ENCODE results near the gene VANGL2.

Gene VANGL2

GRCh38 chr1:160367934-160368923 lies 32.1 kb upstream of the VANGL2 start:
- TF ChIP-seq REST (IDR thresholded peaks at IDR 0.05; ENCODE audit: insufficient replicate concordance, low read depth): no peak
- TF ChIP-seq CTCF (IDR thresholded peaks at IDR 0.05; ENCODE audit: insufficient read depth, low read length): no peak
- H3K27ac ChIP-seq (replicated peaks): no peak overlapping the region
- DNase-seq (ENCODE audit: low read depth in 1 of 2, low spot score in 1 of 2): no peak
- H3K27me3 ChIP-seq (ENCODE audit: insufficient read depth, poor library complexity, severe bottlenecking): no peaks in the 10 kb centered on the region
- no peak overlapping the region for H3K4me3 ChIP-seq (replicated peaks; ENCODE audit: insufficient read depth, low read length)

- Histone ChIP-seq H3K4me3 (replicated peaks; ENCODE audit: insufficient read depth, low read length) (no peak overlapping the region), H3K27me3 (ENCODE audit: insufficient read depth, poor library complexity, severe bottlenecking) (no peaks in the 10 kb centered on the region), H3K27ac (replicated peaks) (no peak overlapping the region)
- DNase-seq (ENCODE audit: low read depth in 1 of 2, low spot score in 1 of 2): no peak
- no peak for TF ChIP-seq POLR2AphosphoS5 (IDR thresholded peaks at IDR 0.05; ENCODE audit: low read depth)
- no peak for TF ChIP-seq REST (IDR thresholded peaks at IDR 0.05; ENCODE audit: insufficient replicate concordance, low read depth)
- TF ChIP-seq SPI1 (IDR thresholded peaks at IDR 0.05; ENCODE audit: borderline replicate concordance, low read depth): no peak
- TF ChIP-seq GABPA (IDR thresholded peaks at IDR 0.05; ENCODE audit: low read depth): no peak
- TF ChIP-seq CTCF (IDR thresholded peaks at IDR 0.05; ENCODE audit: insufficient read depth, low read length): no peak
These were observed 31.3 kb upstream of the VANGL2 start for GRCh38 chr1:160369087-160369486.

GRCh38 chr1:160370561-160371345 lies 29.6 kb upstream of the VANGL2 start:
- TF ChIP-seq REST (IDR thresholded peaks at IDR 0.05; ENCODE audit: insufficient replicate concordance, low read depth) (no peak), CTCF (IDR thresholded peaks at IDR 0.05; ENCODE audit: insufficient read depth, low read length) (no peak), POLR2AphosphoS5 (IDR thresholded peaks at IDR 0.05; ENCODE audit: low read depth) (no peak), SPI1 (IDR thresholded peaks at IDR 0.05; ENCODE audit: borderline replicate concordance, low read depth) (no peak)
- Histone ChIP-seq H3K27ac (replicated peaks) (no peak overlapping the region), H3K27me3 (ENCODE audit: insufficient read depth, poor library complexity, severe bottlenecking) (no peaks in the 10 kb centered on the region), H3K4me3 (replicated peaks; ENCODE audit: insufficient read depth, low read length) (no peak overlapping the region)
- no peak for DNase-seq (ENCODE audit: low read depth in 1 of 2, low spot score in 1 of 2)

Measured in HL-60 (cell line).